IMR-90 (cell line): ENCODE results near the gene CUBN. TPM values are rescaled to one million over a fixed set of nuclear protein-coding genes. Genes with fewer than 3 reads are reported as not detected.

Source experiments
- ATAC-seq: fragments of 200-7000 bp; cut with Tn5 transposase; 2 replicates; pipeline ENCODE4 v1.9.1; 2020; ENCODE audit warnings: low read depth, mild to moderate bottlenecking, moderate library complexity
- BruUV-seq: library from RNA; stranded (reverse); fragments of 400-500 nt; replicated peaks from 2 replicates; lab custom pipeline; 2021; lab: Mats Ljungman, UMichigan
- CTCF ChIA-PET: fragments of 300-600 bp; formaldehyde crosslinking; extraction: SDS; loops from one replicate; lab custom pipeline; 2021; ENCODE audit warnings: antibody characterized with exemption; lab: Yijun Ruan, JAX
- POLR2A ChIA-PET: fragments of 300-600 bp; sonication (Branson Sonifier 250); formaldehyde crosslinking; loops from one replicate; lab custom pipeline; 2022; ENCODE audit warnings: antibody characterized with exemption; ENCODE audit not compliant: unreplicated experiment; lab: Charles Lee
- DNase-seq: peaks from one replicate; pipeline ENCODE4 v3.0.0; 2013
- H2AFZ ChIP-seq: replicated peaks from 2 replicates; pipeline ENCODE3; 2013; ENCODE audit warnings: low read length, mild to moderate bottlenecking; ENCODE audit not compliant: poor library complexity
- H2AK5ac ChIP-seq: 2 replicates; pipeline ENCODE4 v1.6.1; 2013; ENCODE audit warnings: low read depth, low read length, inconsistent platforms
- H2AK9ac ChIP-seq: replicated peaks from 2 replicates; pipeline ENCODE3; 2013; ENCODE audit warnings: mild to moderate bottlenecking, low read depth, low read length, moderate library complexity; ENCODE audit not compliant: poor library complexity
- H2BK120ac ChIP-seq: 2 replicates; pipeline ENCODE4 v1.6.1; 2013; ENCODE audit warnings: low read depth, low read length, inconsistent platforms
- H2BK15ac ChIP-seq: 3 replicates; pipeline ENCODE4 v1.6.1; 2013; ENCODE audit warnings: low read depth, low read length, inconsistent platforms
- H2BK20ac ChIP-seq: 2 replicates; pipeline ENCODE4 v1.6.1; 2013; ENCODE audit warnings: low read depth, mild to moderate bottlenecking, inconsistent platforms, low read length, moderate library complexity
- H2BK5ac ChIP-seq: 2 replicates; pipeline ENCODE4 v1.6.1; 2013; ENCODE audit warnings: mild to moderate bottlenecking, low read depth, low read length, inconsistent platforms; ENCODE audit not compliant: poor library complexity, severe bottlenecking
- H3K14ac ChIP-seq: replicated peaks from 2 replicates; pipeline ENCODE4 v1.6.1; 2013; ENCODE audit warnings: low read depth, low read length, inconsistent platforms
- H3K18ac ChIP-seq: 2 replicates; pipeline ENCODE4 v1.6.1; 2013; ENCODE audit warnings: low read depth, low read length, control low read depth
- H3K23ac ChIP-seq: 2 replicates; pipeline ENCODE4 v1.6.1; 2013; ENCODE audit warnings: low read depth, low read length, inconsistent platforms
- H3K27ac ChIP-seq: 2 replicates; pipeline ENCODE4 v1.5.1; 2013; ENCODE audit warnings: mild to moderate bottlenecking, control low read depth, low read length; ENCODE audit not compliant: insufficient read depth
- H3K27me3 ChIP-seq: 2 replicates; pipeline ENCODE4 v1.6.1; 2013; ENCODE audit warnings: low read length; ENCODE audit not compliant: control insufficient read depth, insufficient read depth
- H3K36me3 ChIP-seq: 2 replicates; pipeline ENCODE4 v1.6.1; 2013; ENCODE audit warnings: low read length, mixed read lengths; ENCODE audit not compliant: control insufficient read depth, insufficient read depth
- H3K4ac ChIP-seq: 2 replicates; pipeline ENCODE4 v1.6.1; 2013; ENCODE audit warnings: low read depth, low read length, inconsistent platforms
- H3K4me1 ChIP-seq: 2 replicates; pipeline ENCODE4 v1.6.1; 2013; ENCODE audit warnings: low read length, mixed read lengths; ENCODE audit not compliant: control insufficient read depth, insufficient read depth
- H3K4me2 ChIP-seq: 2 replicates; pipeline ENCODE4 v1.6.1; 2013; ENCODE audit warnings: low read depth, mild to moderate bottlenecking, control low read depth, low read length, moderate library complexity
- H3K4me3 ChIP-seq: 2 replicates; pipeline ENCODE4 v1.5.1; 2013; ENCODE audit warnings: low read depth, mild to moderate bottlenecking, control low read depth, low read length, moderate library complexity; ENCODE audit not compliant: insufficient read depth
- H3K56ac ChIP-seq: 2 replicates; pipeline ENCODE4 v1.6.1; 2013; ENCODE audit warnings: low read length, inconsistent platforms; ENCODE audit not compliant: insufficient read depth; ENCODE audit errors: extremely low read depth
- H3K79me1 ChIP-seq, 2 experiments: 2 replicates each; pipeline ENCODE4 v1.6.1; 2013; ENCODE audit warnings: low read length in 2 of 2, inconsistent platforms in 1 of 2, low read depth in 1 of 2
- H3K9ac ChIP-seq: 2 replicates; pipeline ENCODE4 v1.6.1; 2013; ENCODE audit warnings: low read depth, low read length, control low read depth
- H3K9me1 ChIP-seq: 2 replicates; pipeline ENCODE4 v1.6.1; 2013; ENCODE audit warnings: low read length, inconsistent platforms; ENCODE audit not compliant: insufficient read depth
- H3K9me3 ChIP-seq: 2 replicates; pipeline ENCODE4 v1.6.1; 2013; ENCODE audit warnings: low read length; ENCODE audit not compliant: control insufficient read depth, insufficient read depth
- H4K20me1 ChIP-seq: 2 replicates; pipeline ENCODE4 v1.6.1; 2013; ENCODE audit warnings: low read length, inconsistent platforms; ENCODE audit not compliant: insufficient read depth
- H4K5ac ChIP-seq: 2 replicates; pipeline ENCODE4 v1.6.1; 2013; ENCODE audit warnings: mild to moderate bottlenecking, low read depth, low read length, control low read depth
- H4K8ac ChIP-seq, 2 experiments: 2 replicates each; pipeline ENCODE4 v1.6.1; 2013; ENCODE audit warnings: low read depth in 2 of 2, low read length in 2 of 2, control low read depth in 1 of 2, inconsistent platforms in 1 of 2
- H4K91ac ChIP-seq: 2 replicates; pipeline ENCODE4 v1.6.1; 2013; ENCODE audit warnings: low read depth, low read length, inconsistent platforms; ENCODE audit not compliant: insufficient read depth
- BHLHE40 ChIP-seq: fragments of 150-350 bp; IDR thresholded peaks from 2 replicates; pipeline ENCODE4 v1.6.1; 2016; ENCODE audit warnings: mild to moderate bottlenecking, low read depth, low read length
- CEBPB ChIP-seq: IDR thresholded peaks from 2 replicates; pipeline ENCODE4 v1.6.1; 2012; ENCODE audit warnings: low read depth, low read length, improper control_type of control experiment
- CHD1 ChIP-seq: IDR thresholded peaks from 2 replicates; pipeline ENCODE4 v1.6.1; 2012; ENCODE audit warnings: low read depth, low read length, improper control_type of control experiment
- MAFK ChIP-seq: IDR thresholded peaks from 2 replicates; pipeline ENCODE4 v1.6.1; 2012; ENCODE audit warnings: low read depth, low read length, improper control_type of control experiment
- MAZ ChIP-seq: IDR thresholded peaks from 2 replicates; pipeline ENCODE4 v1.6.1; 2012; ENCODE audit warnings: low read depth, mild to moderate bottlenecking, low read length, improper control_type of control experiment, moderate library complexity, borderline replicate concordance
- MXI1 ChIP-seq: IDR thresholded peaks from 2 replicates; pipeline ENCODE4 v1.6.1; 2012; ENCODE audit warnings: low read depth, mild to moderate bottlenecking, low read length, moderate library complexity, borderline replicate concordance
- NFE2L2 ChIP-seq: fragments of 150-350 bp; IDR thresholded peaks from 2 replicates; pipeline ENCODE4 v1.6.1; 2016; ENCODE audit warnings: low read depth, mild to moderate bottlenecking, low read length
- POLR2A ChIP-seq: IDR thresholded peaks from 2 replicates; pipeline ENCODE4 v1.6.1; 2012; ENCODE audit warnings: mild to moderate bottlenecking, low read depth, low read length
- RAD21 ChIP-seq: IDR thresholded peaks from 2 replicates; pipeline ENCODE4 v1.6.1; 2012; ENCODE audit warnings: low read length, improper control_type of control experiment
- RCOR1 ChIP-seq: IDR thresholded peaks from 2 replicates; pipeline ENCODE4 v1.6.1; 2012; ENCODE audit warnings: mild to moderate bottlenecking, low read length, improper control_type of control experiment; ENCODE audit not compliant: insufficient replicate concordance
- RFX5 ChIP-seq: IDR thresholded peaks from 2 replicates; pipeline ENCODE4 v1.8.0; 2012; ENCODE audit warnings: low read depth, mild to moderate bottlenecking, low read length, moderate library complexity
- SMC3 ChIP-seq: fragments of 150-350 bp; IDR thresholded peaks from 2 replicates; pipeline ENCODE4 v1.6.1; 2016; ENCODE audit warnings: low read depth, mild to moderate bottlenecking, antibody characterized with exemption, low read length, moderate library complexity
- WGBS, 2 experiments: methylation state at CpG; one replicate each; pipeline versions ENCODE4 v1.1.5 to v1.1.7; 2013; ENCODE audit warnings: missing lambda C conversion rate in 2 of 2; ENCODE audit not compliant: insufficient read length in 1 of 2; ENCODE audit errors: extremely low coverage in 2 of 2; 5-methylcytosine and 5-hydroxymethylcytosine counted together
- dilution Hi-C: fragments of 300-500 bp; cut with HindIII; formaldehyde crosslinking; loops from one replicate; pipeline ENCODE4 v1.14.3; 2018; ENCODE audit warnings: low sequenced_read_pairs; ENCODE audit not compliant: unreplicated experiment
- in situ Hi-C: fragments of 300-500 bp; cut with MboI; formaldehyde crosslinking; loops from 3 replicates; pipeline ENCODE4 v1.14.3; 2019; ENCODE audit warnings: low sequenced_read_pairs, inconsistent platforms, mixed read lengths
- intact Hi-C: fragments of 100-400 bp; cut with micrococcal nuclease; formaldehyde crosslinking; loops from 2 replicates; pipeline ENCODE4 v1.10.0; 2022
- polyA plus RNA-seq, 3 experiments: library from polyadenylated mRNA; depleted of rRNA; stranded (reverse); fragments of >200 nt; gene quantifications; 2 replicates each; pipeline ENCODE4 v1.2.3, GENCODE V29; 2012; ENCODE audit warnings: low replicate concordance in 1 of 3
- total RNA-seq: library from RNA; depleted of rRNA; stranded (reverse); fragments of >200 nt; gene quantifications from 2 replicates; pipeline ENCODE4 v1.2.3, GENCODE V29; 2012
- TF ChIP-seq, protein P1 (sequence below): fragments of 150-350 bp; IDR thresholded peaks from 2 replicates; pipeline ENCODE4 v1.6.1; 2016; ENCODE audit warnings: low read depth, mild to moderate bottlenecking, low read length, moderate library complexity, borderline replicate concordance
- TF ChIP-seq, protein P2 (sequence below): conservative IDR thresholded peaks from 2 replicates; pipeline ENCODE4 v1.5.1; 2012; ENCODE audit warnings: mild to moderate bottlenecking, low read depth, low read length, improper control_type of control experiment
- TF ChIP-seq, protein P3 (sequence below): fragments of 150-350 bp; IDR thresholded peaks from 2 replicates; pipeline ENCODE4 v1.6.1; 2017; ENCODE audit warnings: mild to moderate bottlenecking, antibody characterized with exemption, low read length, low read depth

Gene CUBN
- total and polyA plus RNA-seq, 2 of the 4 experiments (the other 2 are of a cell fraction), result 0.19 to 0.54 TPM

DNA sequence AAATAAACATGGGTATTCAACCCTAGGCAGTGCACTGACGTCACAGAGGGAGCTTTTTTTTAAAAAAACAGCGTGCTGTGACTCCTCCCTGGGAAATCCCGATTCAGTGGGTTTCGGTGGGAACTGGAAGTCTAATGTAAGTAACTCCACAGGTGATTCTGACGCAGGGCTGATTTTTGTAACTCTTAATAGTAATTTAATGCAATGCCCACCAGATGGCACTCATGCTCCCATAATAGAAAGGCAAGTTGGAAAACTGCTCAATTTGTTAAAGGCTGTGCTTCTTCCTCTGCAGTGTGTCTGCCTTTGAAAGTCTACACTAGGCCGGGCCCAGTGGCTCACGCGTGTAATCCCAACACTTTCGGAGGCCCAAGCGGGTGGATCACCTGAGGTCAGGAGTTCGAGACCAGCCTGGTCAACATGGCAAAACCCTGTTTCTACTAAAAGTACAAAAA, 301.5 kb downstream of the CUBN start:
- H2BK20ac ChIP-seq, result peak overlapping the region; percentile 50; the same call in 1 of the 2 replicates
- H3K4me1 ChIP-seq, result peaks cover 2% of the 10 kb centered on the region; the same call in 1 of the 2 replicates
- no peak overlapping the region for H2BK15ac ChIP-seq
- no peak overlapping the region for H3K18ac ChIP-seq
- H3K4ac ChIP-seq, result 0 out of 2 replicates have a peak overlapping the region, but pooled peaks have one; percentile 33
- H3K79me1 ChIP-seq, result no peaks in the 10 kb centered on the region
- H3K4me2 ChIP-seq, result no peak overlapping the region
- no peak overlapping the region for H2AFZ ChIP-seq
- H4K20me1 ChIP-seq, result no peaks in the 10 kb centered on the region
- H3K4me3 ChIP-seq, result no peak overlapping the region
- H4K8ac ChIP-seq, result no peak overlapping the region
- no peak overlapping the region for H4K5ac ChIP-seq
- DNase-seq, result peak; percentile 83
- H2AK5ac ChIP-seq, result no peak overlapping the region
- peak; percentile 83 for ATAC-seq
- ChIA-PET CTCF (interaction anchor here (0.6 to 1.8 kb wide), 3 partner anchors 29 to 429 kb away, joined by 3 to 7 read pairs (median 4); no protein-coding TSS in a partner anchor), POLR2A (interaction anchor here (0.6 kb wide), 1 partner anchor 789 kb away, joined by 13 read pairs; no protein-coding TSS in a partner anchor)
- no peak overlapping the region for H2BK5ac ChIP-seq
- BruUV-seq, result no TSS peak
- intact Hi-C loops (loop anchor here (1.0 to 2.0 kb wide), 3 partner anchors 429 to 771 kb away; no protein-coding TSS in a partner anchor), in situ Hi-C loops (loop anchor here (5.0 to 25.0 kb wide), 3 partner anchors 599 to 1409 kb away; partner anchors contain the start of gene HACD1), dilution Hi-C loops (no loop called here)
- H2BK120ac ChIP-seq, result no peak overlapping the region
- no peak overlapping the region for H3K27ac ChIP-seq
- H3K9me3 ChIP-seq, result peaks cover under 1% of the 10 kb centered on the region; the same call in 1 of the 2 replicates
- no peak overlapping the region for H4K91ac ChIP-seq
- H3K36me3 ChIP-seq, result no peaks in the 10 kb centered on the region
- H3K27me3 ChIP-seq, result no peaks in the 10 kb centered on the region
- H3K56ac ChIP-seq, result no peak overlapping the region
- no peak overlapping the region for H2AK9ac ChIP-seq
- no peak overlapping the region for H3K9ac ChIP-seq
- WGBS, 2 experiments, result 0% methylated on average over 1 of the region's 11 CpGs; no CpG with 5 or more reads in 1 of the 2 experiments
- no peak overlapping the region for H3K14ac ChIP-seq
- H3K23ac ChIP-seq, result no peak overlapping the region
- peaks cover 7% of the 10 kb centered on the region; the same call in 1 of the 2 replicates for H3K9me1 ChIP-seq
- TF ChIP-seq, protein P1, sequence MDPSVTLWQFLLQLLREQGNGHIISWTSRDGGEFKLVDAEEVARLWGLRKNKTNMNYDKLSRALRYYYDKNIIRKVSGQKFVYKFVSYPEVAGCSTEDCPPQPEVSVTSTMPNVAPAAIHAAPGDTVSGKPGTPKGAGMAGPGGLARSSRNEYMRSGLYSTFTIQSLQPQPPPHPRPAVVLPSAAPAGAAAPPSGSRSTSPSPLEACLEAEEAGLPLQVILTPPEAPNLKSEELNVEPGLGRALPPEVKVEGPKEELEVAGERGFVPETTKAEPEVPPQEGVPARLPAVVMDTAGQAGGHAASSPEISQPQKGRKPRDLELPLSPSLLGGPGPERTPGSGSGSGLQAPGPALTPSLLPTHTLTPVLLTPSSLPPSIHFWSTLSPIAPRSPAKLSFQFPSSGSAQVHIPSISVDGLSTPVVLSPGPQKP, result no peak
- TF ChIP-seq MAFK, result no peak
- TF ChIP-seq POLR2A, result no peak
- TF ChIP-seq RFX5, result no peak
- TF ChIP-seq, protein P2, sequence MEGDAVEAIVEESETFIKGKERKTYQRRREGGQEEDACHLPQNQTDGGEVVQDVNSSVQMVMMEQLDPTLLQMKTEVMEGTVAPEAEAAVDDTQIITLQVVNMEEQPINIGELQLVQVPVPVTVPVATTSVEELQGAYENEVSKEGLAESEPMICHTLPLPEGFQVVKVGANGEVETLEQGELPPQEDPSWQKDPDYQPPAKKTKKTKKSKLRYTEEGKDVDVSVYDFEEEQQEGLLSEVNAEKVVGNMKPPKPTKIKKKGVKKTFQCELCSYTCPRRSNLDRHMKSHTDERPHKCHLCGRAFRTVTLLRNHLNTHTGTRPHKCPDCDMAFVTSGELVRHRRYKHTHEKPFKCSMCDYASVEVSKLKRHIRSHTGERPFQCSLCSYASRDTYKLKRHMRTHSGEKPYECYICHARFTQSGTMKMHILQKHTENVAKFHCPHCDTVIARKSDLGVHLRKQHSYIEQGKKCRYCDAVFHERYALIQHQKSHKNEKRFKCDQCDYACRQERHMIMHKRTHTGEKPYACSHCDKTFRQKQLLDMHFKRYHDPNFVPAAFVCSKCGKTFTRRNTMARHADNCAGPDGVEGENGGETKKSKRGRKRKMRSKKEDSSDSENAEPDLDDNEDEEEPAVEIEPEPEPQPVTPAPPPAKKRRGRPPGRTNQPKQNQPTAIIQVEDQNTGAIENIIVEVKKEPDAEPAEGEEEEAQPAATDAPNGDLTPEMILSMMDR, result peak; percentile 70
- TF ChIP-seq MAZ, result no peak
- peak; percentile 78 for TF ChIP-seq RAD21
- no peak for TF ChIP-seq RCOR1
- TF ChIP-seq BHLHE40, result no peak
- no peak for TF ChIP-seq CEBPB
- TF ChIP-seq CHD1, result no peak
- TF ChIP-seq, protein P3, sequence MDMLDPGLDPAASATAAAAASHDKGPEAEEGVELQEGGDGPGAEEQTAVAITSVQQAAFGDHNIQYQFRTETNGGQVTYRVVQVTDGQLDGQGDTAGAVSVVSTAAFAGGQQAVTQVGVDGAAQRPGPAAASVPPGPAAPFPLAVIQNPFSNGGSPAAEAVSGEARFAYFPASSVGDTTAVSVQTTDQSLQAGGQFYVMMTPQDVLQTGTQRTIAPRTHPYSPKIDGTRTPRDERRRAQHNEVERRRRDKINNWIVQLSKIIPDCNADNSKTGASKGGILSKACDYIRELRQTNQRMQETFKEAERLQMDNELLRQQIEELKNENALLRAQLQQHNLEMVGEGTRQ, result no peak
- no peak for TF ChIP-seq NFE2L2
- no peak for TF ChIP-seq MXI1
- peak; percentile 85 for TF ChIP-seq SMC3
